Fibroblast of skin of back (primary cell): ENCODE data around the gene RET.

ENCODE experiments used
- DNase-seq: peaks from one replicate; pipeline ENCODE4 v3.0.0-alpha.2; 2013

Gene RET

GRCh38 chr10:43110338-43111071, 33.6 kb downstream of the RET start:
- DNase-seq, result peak; percentile 16

- DNase-seq, result no peak
Observed at GRCh38 chr10:43111101-43111500, 34.2 kb downstream of the RET start.

GRCh38 chr10:43111921-43112607, 35.2 kb downstream of the RET start:
- no peak for DNase-seq

- no peak for DNase-seq
Observed at GRCh38 chr10:43112608-43112961, 35.7 kb downstream of the RET start.

GRCh38 chr10:43113201-43114087, 36.6 kb downstream of the RET start:
- DNase-seq, result no peak

GRCh38 chr10:43114088-43114742, 37.3 kb downstream of the RET start:
- no peak for DNase-seq

GRCh38 chr10:43114743-43115611, 38.1 kb downstream of the RET start:
- no peak for DNase-seq

- no peak for DNase-seq
Observed at GRCh38 chr10:43115881-43116595, 39.2 kb downstream of the RET start.

- no peak for DNase-seq
Observed at GRCh38 chr10:43116596-43116995, 39.7 kb downstream of the RET start.

- no peak for DNase-seq
Observed at GRCh38 chr10:43117031-43117776, 40.3 kb downstream of the RET start.

GRCh38 chr10:43117777-43118583, 41.1 kb downstream of the RET start:
- no peak for DNase-seq

- no peak for DNase-seq
Observed at GRCh38 chr10:43118631-43119415, 42.0 kb downstream of the RET start.

GRCh38 chr10:43119416-43120115, 42.7 kb downstream of the RET start:
- no peak for DNase-seq

GRCh38 chr10:43120116-43120928, 43.5 kb downstream of the RET start:
- DNase-seq, result no peak

- peak; percentile 12 for DNase-seq
Observed at GRCh38 chr10:43120929-43121314, 44.1 kb downstream of the RET start.

- DNase-seq, result peak; percentile 5
Observed at GRCh38 chr10:43121444-43121843, 44.6 kb downstream of the RET start.

GRCh38 chr10:43122096-43122495, 45.2 kb downstream of the RET start:
- DNase-seq, result no peak
